Motor neuron (in vitro differentiated cells): ENCODE data around the gene SENP1. TPM values are rescaled to one million over a fixed set of nuclear protein-coding genes. Genes with fewer than 3 reads are reported as not detected.

Experiments
- ATAC-seq, 8 experiments: fragments of 200-7000 bp; cut with Tn5 transposase; replicated peaks in 6 of 8; 2 replicates each; pipeline ENCODE4 v1.8.0; 2021; ENCODE audit warnings: mild to moderate bottlenecking in 8 of 8, moderate library complexity in 8 of 8
- H3K27ac ChIP-seq, 2 donors: fragments of 250-450 bp; sonication (Bioruptor Pico); 2 replicates each; pipeline ENCODE4 v1.9.0; 2021; ENCODE audit warnings: antibody characterized with exemption in 2 of 2, mild to moderate bottlenecking in 2 of 2, moderate library complexity in 1 of 2
- H3K4me1 ChIP-seq, 2 donors: fragments of 250-450 bp; sonication (Bioruptor Pico); replicated peaks in 1 of 2; 2 replicates each; pipeline ENCODE4 v1.6.1; 2021; ENCODE audit warnings: antibody characterized with exemption in 2 of 2, mild to moderate bottlenecking in 2 of 2, moderate library complexity in 1 of 2
- H3K4me3 ChIP-seq, 5 donors: fragments of 250-450 bp; sonication (Bioruptor Pico); 2 replicates each; pipeline ENCODE4 v1.9.0; 2021; ENCODE audit warnings: antibody characterized with exemption in 5 of 5, mild to moderate bottlenecking in 5 of 5, moderate library complexity in 4 of 5
- WGBS, 10 experiments: fragments of 450-650 bp; shearing (Covaris generic); methylation state at CpG; one replicate each; pipeline ENCODE4 v1.0.0; 2022; 5-methylcytosine and 5-hydroxymethylcytosine counted together
- in situ Hi-C, 9 experiments: fragments of 400-800 bp; cut with MboI; loops; one replicate each; pipeline ENCODE4 v1.15.0; 2021; ENCODE audit warnings: low sequenced_read_pairs in 9 of 9, low pct_unique_long_range_greater_than_20kb in 2 of 9; ENCODE audit not compliant: unreplicated experiment in 9 of 9
- total RNA-seq, 8 experiments: library from RNA; unstranded; fragments of 300-600 nt; gene quantifications; 2 replicates each; pipeline versions ENCODE4 v1.2.3 to v1.2.4, GENCODE V29; 2022

Gene SENP1
- total RNA-seq, 8 experiments from 2014 or later: 9.5 to 28.8 (median 19.2) TPM

DNA sequence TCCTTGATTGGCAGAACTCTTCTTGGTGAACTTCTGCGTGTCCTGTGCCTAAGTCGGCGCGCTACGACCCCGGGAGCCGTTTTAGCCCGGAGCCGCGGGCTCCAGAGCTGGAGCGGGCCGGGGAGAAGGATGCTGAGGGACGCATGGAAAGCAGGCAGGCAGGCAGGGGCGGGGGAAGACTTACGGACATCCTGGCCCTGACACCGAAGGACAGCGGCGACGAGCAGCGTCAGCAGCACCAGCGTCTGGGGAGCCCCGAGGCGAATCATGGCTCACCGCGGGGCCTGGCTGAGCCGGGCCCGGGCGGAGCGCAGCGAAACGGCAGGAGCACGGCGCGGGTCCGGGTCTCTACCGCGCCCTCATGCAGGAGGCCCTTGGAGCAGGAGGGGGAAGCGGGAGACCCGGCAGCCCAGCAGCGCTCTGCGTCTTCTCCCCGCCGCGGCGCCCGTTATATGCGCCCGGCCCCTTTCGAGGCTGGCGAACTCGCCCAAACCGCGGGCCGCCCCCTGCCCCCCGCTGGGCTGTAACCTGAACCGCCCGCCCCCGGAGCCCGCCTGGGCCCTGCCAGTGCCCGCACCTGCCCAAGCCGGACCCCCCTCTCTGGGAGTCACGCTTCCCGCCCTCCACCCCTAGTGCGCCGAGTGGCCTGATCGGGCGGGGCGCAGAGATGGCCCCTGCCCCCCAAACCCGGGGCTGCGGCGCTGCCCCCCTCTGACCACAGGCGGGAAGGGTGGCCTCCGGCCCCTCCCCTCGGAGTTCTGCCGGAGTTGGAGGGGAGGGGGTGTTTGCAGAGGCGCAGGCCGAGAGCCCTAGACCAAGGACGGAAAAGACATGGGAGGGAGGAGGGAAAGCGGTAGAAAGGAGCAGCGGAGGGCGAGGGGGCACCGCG, 101.6 kb downstream of the SENP1 start, which contains the start of gene COL2A1:
Gene COL2A1 (minus strand): TSS at position 424 of the 889 bp plus-strand sequence. CDS start 155 bp downstream, at position 269.
- peaks cover 16 to 23% of the 10 kb centered on the region in 2 donors for H3K4me1 ChIP-seq
- peak in 7 of 8 experiments; percentile 2 to 62 (median 53) for ATAC-seq
- in situ Hi-C loops: no loop called here
- no peak within 1 kb of the TSS for H3K27ac ChIP-seq
- 0 to 3% (median 2%) methylated on average over 8 to 10 of the region's 83 CpGs; no CpG with 5 or more reads in 5 of the 10 experiments for WGBS, 10 experiments
- H3K4me3 ChIP-seq: peak within 1 kb of the TSS; percentile 21 to 42 (median 30)

DNA sequence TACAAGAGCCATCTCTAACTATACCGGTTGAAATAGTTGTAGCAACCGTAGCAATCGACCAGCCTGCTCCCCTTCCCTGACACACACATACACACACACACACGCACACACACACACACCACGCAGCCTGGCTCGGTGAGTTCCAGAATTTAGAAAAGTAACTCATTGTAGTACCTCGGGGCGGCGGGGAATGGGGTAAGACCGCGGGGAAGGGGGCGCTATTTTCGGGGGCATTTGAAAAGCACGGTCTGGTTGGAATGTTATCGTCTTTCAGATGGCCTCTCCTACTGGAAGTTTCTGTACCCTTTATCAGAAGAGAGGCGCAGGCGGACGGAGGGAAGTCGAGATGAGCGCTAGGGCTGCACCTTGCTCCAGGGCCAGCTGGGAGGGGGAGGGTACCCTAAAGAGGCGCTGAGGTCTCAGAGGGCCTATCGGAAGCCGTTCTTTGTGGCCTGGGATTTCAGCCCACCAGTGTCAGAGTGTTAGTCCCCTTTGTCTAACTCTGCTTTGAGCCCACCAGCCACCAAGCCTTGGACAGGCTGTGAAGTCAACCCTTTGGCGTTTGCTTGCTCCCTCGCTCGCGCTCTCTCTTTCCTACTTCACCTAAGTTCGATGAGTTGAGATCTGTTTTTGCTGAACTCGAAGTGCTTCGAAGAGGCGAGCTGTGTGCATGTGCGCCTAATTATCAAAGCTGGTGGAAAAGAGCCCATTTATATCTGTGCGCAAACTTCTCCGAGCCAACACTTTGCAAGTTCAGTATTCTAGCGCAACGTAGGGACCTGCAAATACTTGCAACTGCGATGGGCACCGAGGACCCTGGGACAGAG, 102.4 kb downstream of the SENP1 start:
- Histone ChIP-seq H3K4me3 (peak overlapping the region; percentile 21 to 44 (median 30)), H3K4me1 (peaks cover 16 to 23% of the 10 kb centered on the region in 2 donors), H3K27ac (no peak overlapping the region)
- WGBS, 10 experiments: 0 to 20% (median 11%) methylated on average over 1 to 20 of the region's 38 CpGs; no CpG with 5 or more reads in 2 of the 10 experiments
- in situ Hi-C loops: no loop called here
- ATAC-seq: no peak

DNA sequence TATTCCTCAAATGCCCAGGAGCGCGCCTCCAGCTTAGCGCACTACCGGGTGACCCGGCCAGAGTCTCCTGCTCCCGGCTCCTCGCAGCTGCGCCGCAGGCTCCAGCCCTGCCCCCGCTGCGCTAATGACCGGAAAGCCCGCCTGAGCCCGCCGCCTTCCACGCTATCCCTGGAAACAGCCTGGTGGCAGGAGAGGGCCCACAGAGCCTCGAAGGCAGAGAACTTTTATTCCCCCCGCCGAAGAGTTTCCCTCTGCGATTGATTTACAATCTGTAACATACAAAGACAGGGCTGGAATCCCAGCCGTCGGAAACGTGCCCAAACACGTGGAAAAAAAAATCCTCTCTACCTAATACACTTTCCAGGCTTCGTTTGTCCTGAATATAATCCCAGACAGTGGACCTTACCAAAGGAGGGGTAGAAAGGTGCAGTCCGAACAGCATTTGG, 103.1 kb downstream of the SENP1 start:
- Histone ChIP-seq H3K4me1 (peaks cover 16 to 23% of the 10 kb centered on the region in 2 donors), H3K4me3 (peak overlapping the region; percentile 29 to 44 (median 40)), H3K27ac (no peak overlapping the region)
- in situ Hi-C loops: no loop called here
- 0 to 8% (median 3%) methylated on average over 1 to 9 of the region's 26 CpGs; no CpG with 5 or more reads in 1 of the 10 experiments for WGBS, 10 experiments
- peak; percentile 1 to 65 (median 50) for ATAC-seq

DNA sequence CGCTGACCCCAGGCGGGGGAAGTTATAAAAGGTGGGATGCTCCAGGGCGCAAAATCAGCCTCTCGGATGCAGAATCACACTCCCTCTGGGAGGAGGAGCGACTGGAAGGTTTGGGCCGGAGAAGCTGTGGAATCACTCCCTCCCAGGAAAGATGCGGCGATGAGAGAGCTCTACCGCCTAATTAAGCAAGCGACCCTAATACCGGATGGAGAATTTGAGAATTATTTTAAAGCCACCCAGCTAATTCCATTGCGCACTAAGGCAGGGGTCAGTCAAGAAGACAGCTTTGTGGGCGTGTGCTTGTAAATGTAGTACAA, 103.5 kb downstream of the SENP1 start:
- ATAC-seq: peak in 3 of 8 experiments; percentile 6 to 14 (median 11)
- Histone ChIP-seq H3K27ac (no peak overlapping the region), H3K4me3 (peak overlapping the region; percentile 29 to 44 (median 40)), H3K4me1 (peaks cover 16 to 23% of the 10 kb centered on the region in 2 donors)
- WGBS, 10 experiments: 0% methylated on average over 1 to 9 of the region's 13 CpGs; no CpG with 5 or more reads in 6 of the 10 experiments
- in situ Hi-C loops: no loop called here

DNA sequence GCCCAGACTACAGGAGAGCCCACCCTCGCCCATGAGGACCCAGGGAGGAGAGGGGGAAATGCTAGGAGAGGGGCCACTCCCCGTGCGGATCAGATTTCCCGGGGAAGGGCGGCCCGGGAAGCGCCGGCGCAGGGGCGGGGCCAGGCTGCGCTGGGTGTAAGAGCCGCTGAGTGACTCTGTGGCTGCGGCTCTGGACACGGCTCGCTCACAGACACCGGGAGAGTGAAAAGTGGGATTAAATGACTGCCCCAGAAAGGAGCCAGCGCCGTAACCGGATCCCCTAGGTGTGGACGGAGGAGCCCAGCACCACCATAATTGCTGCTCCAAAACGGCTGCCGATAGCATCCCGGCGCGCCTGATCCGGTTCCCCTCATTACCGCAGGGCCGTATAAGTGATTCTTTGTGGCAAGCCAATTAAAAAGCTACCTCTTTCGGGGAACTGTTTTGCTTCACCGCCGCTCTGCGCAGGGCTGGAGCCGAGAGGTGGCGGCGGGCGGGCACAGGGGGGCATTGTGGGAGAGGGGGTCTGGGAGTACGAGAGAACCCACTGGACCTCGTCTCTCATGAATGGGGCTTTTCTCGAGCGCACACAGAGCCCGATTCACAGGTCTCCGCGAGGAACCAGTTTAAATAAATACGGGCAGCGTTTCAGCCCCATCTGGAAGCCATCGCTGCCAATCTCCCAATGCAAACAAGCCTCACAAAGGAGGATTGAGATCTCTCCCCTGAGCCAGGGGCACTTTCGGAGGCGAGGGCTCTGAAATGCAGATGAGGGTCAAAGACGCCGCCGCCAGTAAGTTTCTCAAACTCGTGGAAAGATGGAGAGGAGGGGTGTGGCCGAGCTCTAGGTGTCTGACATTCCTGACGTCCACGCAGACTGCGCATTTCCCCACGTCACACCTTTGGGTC, 104.1 kb downstream of the SENP1 start:
- peak; percentile 45 to 86 (median 56) for ATAC-seq
- in situ Hi-C loops: no loop called here
- Histone ChIP-seq H3K4me1 (peaks cover 16 to 23% of the 10 kb centered on the region in 2 donors), H3K4me3 (peak overlapping the region; percentile 29 to 44 (median 40)), H3K27ac (no peak overlapping the region)
- 0 to 2% (median 0%) methylated on average over 1 to 37 of the region's 57 CpGs; no CpG with 5 or more reads in 5 of the 10 experiments for WGBS, 10 experiments

DNA sequence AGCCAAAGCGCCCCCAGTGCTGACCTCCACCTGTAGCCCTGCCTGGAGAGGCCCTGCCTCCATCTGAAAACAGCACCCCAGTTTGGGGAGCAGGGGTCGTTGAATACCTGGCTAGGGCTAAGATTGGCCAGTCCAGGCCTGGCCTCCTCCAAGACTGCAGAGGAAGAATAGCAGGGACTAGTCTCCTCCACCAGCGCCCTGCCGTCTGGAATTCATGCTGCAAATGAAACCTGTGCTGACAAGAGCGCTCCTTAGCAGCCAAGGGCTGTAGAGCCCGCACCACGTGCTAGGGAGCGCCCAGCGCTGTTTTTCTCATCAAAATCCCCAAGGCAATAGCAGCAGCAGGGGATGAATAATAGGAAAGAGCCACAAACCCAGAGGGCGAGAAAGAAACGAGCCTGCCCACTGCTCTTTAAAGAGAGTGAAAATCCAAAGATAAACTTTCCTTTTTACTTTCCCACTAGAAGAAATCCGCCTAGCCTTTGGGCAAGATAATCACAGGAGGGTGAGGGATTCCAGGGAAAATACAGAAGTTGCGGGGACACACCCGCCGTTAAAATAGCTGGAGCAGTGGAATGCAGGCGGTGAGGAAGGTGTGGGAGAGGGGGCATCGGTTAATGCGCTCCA, 104.9 kb downstream of the SENP1 start:
- ATAC-seq: peak; percentile 39 to 81 (median 52)
- Histone ChIP-seq H3K4me3 (peak overlapping the region; percentile 29 to 44 (median 40)), H3K4me1 (peaks cover 16 to 23% of the 10 kb centered on the region in 2 donors), H3K27ac (no peak overlapping the region)
- in situ Hi-C loops: no loop called here
- WGBS, 10 experiments: 0 to 20% (median 7%) methylated on average over 1 to 12 of the region's 18 CpGs; no CpG with 5 or more reads in 3 of the 10 experiments

DNA sequence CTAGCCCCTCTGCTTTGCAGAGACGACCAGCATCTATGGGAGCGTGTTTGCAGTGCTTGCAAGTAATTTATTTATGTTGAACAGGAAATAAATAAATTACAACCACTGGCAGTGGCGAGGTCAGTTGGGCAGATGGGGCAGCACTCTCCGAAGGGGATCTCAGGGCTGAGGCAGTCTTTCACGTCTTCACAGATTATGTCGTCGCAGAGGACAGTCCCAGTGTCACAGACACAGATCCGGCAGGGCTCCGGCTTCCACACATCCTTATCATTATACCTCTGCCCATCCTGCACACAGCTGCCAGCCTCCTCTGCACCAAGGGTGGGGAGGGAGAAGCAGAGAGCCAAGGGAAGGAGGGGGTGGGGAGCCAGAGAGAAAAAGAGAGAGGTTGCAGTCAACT, 106.1 kb downstream of the SENP1 start:
- whole genome bisulfite sequencing, 10 experiments: 38 to 90% (median 62%) methylated on average over 1 to 8 of the region's 9 CpGs; no CpG with 5 or more reads in 4 of the 10 experiments
- H3K27ac ChIP-seq: no peak overlapping the region
- no peak overlapping the region for H3K4me3 ChIP-seq
- peaks cover 16 to 21% of the 10 kb centered on the region in 2 donors for H3K4me1 ChIP-seq
- ATAC-seq: no peak
- in situ Hi-C loops: loop anchor here in 1 of 9 experiments (25.0 kb wide), 1 partner anchor 263 kb away; the partner anchor contains the start of gene ENDOU

DNA sequence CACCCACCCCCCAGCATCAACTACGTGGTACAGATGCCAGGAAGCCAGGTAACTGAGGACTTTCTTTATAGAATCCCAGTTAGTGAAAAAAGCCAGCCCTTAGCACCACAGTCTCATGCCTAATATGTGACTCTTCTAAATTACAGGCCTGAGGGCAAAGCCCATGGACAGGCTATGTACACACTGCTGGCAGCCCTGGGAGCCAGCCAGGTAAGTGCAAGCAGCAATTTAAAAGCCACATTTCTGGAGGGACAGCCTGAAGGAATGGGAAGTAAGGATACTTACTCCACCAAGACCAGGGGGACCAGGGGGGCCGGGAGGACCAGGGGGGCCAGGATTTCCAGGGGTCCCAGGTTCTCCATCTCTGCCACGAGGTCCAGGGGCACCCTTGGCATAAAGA, 108.6 kb downstream of the SENP1 start:
- ATAC-seq: no peak

DNA sequence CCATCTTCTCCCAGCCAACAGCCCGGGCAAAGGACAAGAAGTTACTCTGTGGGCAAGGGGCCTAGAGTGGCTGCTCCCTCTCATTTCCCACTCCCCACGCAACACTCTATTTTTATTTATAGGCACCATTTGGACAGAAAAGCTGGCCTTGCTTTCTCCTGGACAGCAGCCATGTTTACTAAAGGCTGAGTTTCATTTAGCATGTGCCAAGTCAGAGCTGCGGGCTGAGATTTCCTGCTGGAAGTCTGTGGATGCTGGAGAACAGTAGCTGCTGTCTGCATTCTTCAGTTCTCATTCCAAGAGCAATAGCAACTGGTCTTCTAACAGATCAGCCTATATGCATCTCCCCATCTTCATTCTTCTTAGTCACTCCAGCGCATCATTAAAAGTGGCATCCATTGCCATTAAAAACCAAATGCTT, 109.9 kb downstream of the SENP1 start:
- 47 to 100% (median 86%) methylated on average over 1 to 4 of the region's 4 CpGs; no CpG with 5 or more reads in 3 of the 10 experiments for WGBS, 10 experiments
- no peak overlapping the region for H3K27ac ChIP-seq
- H3K4me3 ChIP-seq: no peak overlapping the region
- H3K4me1 ChIP-seq: peaks cover 12 to 14% of the 10 kb centered on the region in 2 donors
- peak in 3 of 8 experiments; percentile 28 to 79 (median 30) for ATAC-seq
- in situ Hi-C loops: loop anchor here in 1 of 9 experiments (25.0 kb wide), 1 partner anchor 259 kb away; the partner anchor contains the start of gene ENDOU

More for the DNA sequence above, 108.6 kb downstream of the SENP1 start:
- no peak overlapping the region for H3K27ac ChIP-seq
- H3K4me1 ChIP-seq: peaks cover 5 to 14% of the 10 kb centered on the region in 2 donors
- in situ Hi-C loops: loop anchor here in 1 of 9 experiments (25.0 kb wide), 1 partner anchor 260 kb away; the partner anchor contains the start of gene ENDOU
- no peak overlapping the region for H3K4me3 ChIP-seq
- 0 to 20% methylated on average over 1 of the region's 3 CpGs; no CpG with 5 or more reads in 8 of the 10 experiments for WGBS, 10 experiments

DNA sequence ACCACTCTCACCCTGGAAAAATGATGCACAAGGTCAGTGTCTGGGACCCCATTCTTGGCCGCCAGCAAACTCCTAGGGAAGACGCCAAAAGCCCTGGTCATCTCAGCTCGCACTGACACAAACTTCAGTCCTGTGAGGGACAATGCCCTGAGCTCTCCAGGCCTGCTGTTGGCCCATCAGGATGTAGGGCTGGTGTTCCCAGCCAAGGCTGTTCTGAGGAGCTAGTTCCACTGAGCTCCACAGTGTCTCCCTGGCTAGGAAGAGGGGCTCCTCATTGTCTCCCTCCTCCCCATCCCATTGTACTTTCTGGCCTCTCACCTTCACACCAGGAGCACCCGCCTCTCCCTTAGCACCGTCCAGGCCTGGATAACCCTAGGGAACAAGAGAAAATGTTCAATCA, 112.4 kb downstream of the SENP1 start:
- in situ Hi-C loops: loop anchor here in 1 of 9 experiments (25.0 kb wide), 1 partner anchor 256 kb away; the partner anchor contains the start of gene ENDOU
- Histone ChIP-seq H3K4me1 (peaks cover 13 to 21% of the 10 kb centered on the region in 2 donors), H3K27ac (no peak overlapping the region), H3K4me3 (no peak overlapping the region)
- WGBS, 10 experiments: 77 to 100% (median 94%) methylated on average over 2 to 5 of the region's 5 CpGs; no CpG with 5 or more reads in 5 of the 10 experiments
- no peak for ATAC-seq
